Panc1 (cell line): ENCODE data around the gene GUCY1A2. TPM values are rescaled to one million over a fixed set of nuclear protein-coding genes. Genes with fewer than 3 reads are reported as not detected.

Source experiments
- ATAC-seq: fragments of 200-7000 bp; cut with Tn5 transposase; 2 replicates; pipeline ENCODE4 v1.9.1; 2020; ENCODE audit warnings: mild to moderate bottlenecking, moderate library complexity
- BruUV-seq: library from RNA; stranded (reverse); fragments of 400-500 nt; replicated peaks from 2 replicates; lab custom pipeline; 2021; lab: Mats Ljungman, UMichigan
- CTCF ChIA-PET: fragments of 300-600 bp; sonication (Branson Sonifier 250); formaldehyde crosslinking; loops from one replicate; lab custom pipeline; 2022; ENCODE audit warnings: antibody characterized with exemption; lab: Charles Lee
- POLR2A ChIA-PET: fragments of 300-600 bp; sonication (Branson Sonifier 250); formaldehyde crosslinking; loops from one replicate; lab custom pipeline; 2022; ENCODE audit warnings: antibody characterized with exemption; lab: Charles Lee
- DNase-seq: peaks from one replicate; pipeline ENCODE4 v3.0.0-alpha.2; 2010; ENCODE audit warnings: low read depth, low spot score
- H3K27ac ChIP-seq: 2 replicates; pipeline ENCODE4 v1.5.1; 2011; ENCODE audit warnings: mild to moderate bottlenecking, low read length, inconsistent platforms
- H3K27me3 ChIP-seq: fragments of 200-500 bp; sonication (Bioruptor generic); 2 replicates; pipeline ENCODE4 v1.6.0; 2014; ENCODE audit warnings: low read length, inconsistent platforms; ENCODE audit not compliant: control insufficient read depth, insufficient read depth
- H3K36me3 ChIP-seq: fragments of 200-500 bp; sonication (Bioruptor generic); 2 replicates; pipeline ENCODE4 v1.5.1; 2014; ENCODE audit warnings: inconsistent platforms, mild to moderate bottlenecking, low read length, moderate library complexity; ENCODE audit not compliant: control insufficient read depth, insufficient read depth
- H3K4me1 ChIP-seq: 2 replicates; pipeline ENCODE4 v1.5.1; 2011; ENCODE audit warnings: inconsistent platforms, mild to moderate bottlenecking, low read length, moderate library complexity; ENCODE audit not compliant: control insufficient read depth, insufficient read depth
- H3K4me3 ChIP-seq, 2 experiments: 2 replicates each; pipeline ENCODE4 v1.5.1; 2011 to 2012; ENCODE audit warnings: low read depth in 2 of 2, low read length in 2 of 2, mild to moderate bottlenecking in 2 of 2, inconsistent platforms in 1 of 2, moderate library complexity in 1 of 2
- H3K9me3 ChIP-seq: fragments of 200-500 bp; sonication (Bioruptor generic); 2 replicates; pipeline ENCODE4 v1.5.1; 2014; ENCODE audit warnings: low read depth, mild to moderate bottlenecking, inconsistent platforms, low read length, moderate library complexity; ENCODE audit not compliant: control insufficient read depth, insufficient read depth
- CTCF ChIP-seq: fragments of 450-650 bp; IDR thresholded peaks from 2 replicates; pipeline ENCODE4 v1.5.1; 2017; ENCODE audit warnings: mild to moderate bottlenecking
- POLR2AphosphoS5 ChIP-seq: IDR thresholded peaks from 2 replicates; pipeline ENCODE4 v1.6.1; 2012; ENCODE audit warnings: mild to moderate bottlenecking, low read depth, low read length, moderate library complexity
- REST ChIP-seq, 2 experiments: IDR thresholded peaks; 2 replicates each; pipeline ENCODE4 v1.6.1; 2011 to 2012; ENCODE audit warnings: low read depth in 2 of 2, control low read depth in 1 of 2, low read length in 1 of 2, mild to moderate bottlenecking in 1 of 2, moderate library complexity in 1 of 2; ENCODE audit not compliant: insufficient read depth in 1 of 2
- SIN3A ChIP-seq: IDR thresholded peaks from 2 replicates; pipeline ENCODE4 v1.6.1; 2012; ENCODE audit warnings: low read depth, mild to moderate bottlenecking, low read length, moderate library complexity, borderline replicate concordance; ENCODE audit not compliant: insufficient read depth
- TCF7L2 ChIP-seq: IDR thresholded peaks from 2 replicates; pipeline ENCODE4 v1.6.1; 2011; ENCODE audit warnings: mild to moderate bottlenecking, low read depth, low read length, inconsistent platforms
- in situ Hi-C: cut with HindIII; loops from 2 replicates; pipeline ENCODE4 v1.10.0; 2016; ENCODE audit warnings: low sequenced_read_pairs, low pct_unique_long_range_greater_than_20kb
- intact Hi-C: fragments of 100-400 bp; cut with micrococcal nuclease; formaldehyde crosslinking; loops from one replicate; pipeline ENCODE4 v1.10.0; 2022; ENCODE audit not compliant: unreplicated experiment
- total RNA-seq: library from RNA; stranded (reverse); gene quantifications from one replicate; pipeline ENCODE4 v1.2.1, GENCODE V29; 2021; ENCODE audit not compliant: unreplicated experiment

Gene GUCY1A2
- total RNA-seq, 1 experiment from 2014 or later: 1.9 TPM

- BruUV-seq: no TSS peak
- no peak for ATAC-seq
- POLR2A ChIA-PET: no interaction called here
Observed at GRCh38 chr11:106694501-106694900, 323.8 kb downstream of the GUCY1A2 start.

GRCh38 chr11:106691807-106692365, 326.4 kb downstream of the GUCY1A2 start:
- intact Hi-C loops (loop anchor here (10.0 kb wide), 1 partner anchor 607 kb away; no protein-coding TSS in a partner anchor), in situ Hi-C loops (loop anchor here (10.0 kb wide), 1 partner anchor 467 kb away; no protein-coding TSS in a partner anchor)
- H3K36me3 ChIP-seq: no peaks in the 10 kb centered on the region
- BruUV-seq: no TSS peak
- ChIA-PET POLR2A (no interaction called here), CTCF (no interaction called here)
- H3K27me3 ChIP-seq: no peaks in the 10 kb centered on the region
- no peak overlapping the region for H3K27ac ChIP-seq
- TF ChIP-seq POLR2AphosphoS5 (no peak), SIN3A (no peak), CTCF (no peak)
- H3K4me3 ChIP-seq: no peak overlapping the region
- ATAC-seq: no peak
- no peaks in the 10 kb centered on the region for H3K4me1 ChIP-seq
- H3K9me3 ChIP-seq: peaks cover 2% of the 10 kb centered on the region; the same call in 1 of the 2 replicates
- DNase-seq: no peak

More at GRCh38 chr11:106694501-106694900, 323.8 kb downstream of the GUCY1A2 start:
- Histone ChIP-seq H3K36me3 (no peaks in the 10 kb centered on the region), H3K27me3 (no peaks in the 10 kb centered on the region), H3K27ac (no peak overlapping the region), H3K4me1 (no peaks in the 10 kb centered on the region), H3K9me3 (peaks cover 2% of the 10 kb centered on the region; the same call in 1 of the 2 replicates), H3K4me3 (no peak overlapping the region)
- in situ Hi-C loops: loop anchor here (10.0 kb wide), 1 partner anchor 470 kb away; no protein-coding TSS in a partner anchor
- CTCF ChIA-PET: no interaction called here
- intact Hi-C loops: loop anchor here (10.0 kb wide), 1 partner anchor 610 kb away; no protein-coding TSS in a partner anchor
- DNase-seq: no peak
- TF ChIP-seq SIN3A (no peak), REST (IDR thresholded peaks at IDR 0.05; ENCODE audit: insufficient read depth in 1 of 2, low read depth in 2 of 2, low read length in 1 of 2) (no peak), TCF7L2 (no peak), CTCF (no peak), POLR2AphosphoS5 (no peak)
